T follicular helper cell (primary cell): Measurements from ENCODE around the gene CMC4.
A peak's percentile ranks its signal among the peaks of the same experiment; 100 is the strongest.

Experiments used
- DNase-seq: peaks from one replicate; pipeline ENCODE4 v3.0.0-alpha.2; 2020; ENCODE audit warnings: low read depth

The CMC4 gene

DNA sequence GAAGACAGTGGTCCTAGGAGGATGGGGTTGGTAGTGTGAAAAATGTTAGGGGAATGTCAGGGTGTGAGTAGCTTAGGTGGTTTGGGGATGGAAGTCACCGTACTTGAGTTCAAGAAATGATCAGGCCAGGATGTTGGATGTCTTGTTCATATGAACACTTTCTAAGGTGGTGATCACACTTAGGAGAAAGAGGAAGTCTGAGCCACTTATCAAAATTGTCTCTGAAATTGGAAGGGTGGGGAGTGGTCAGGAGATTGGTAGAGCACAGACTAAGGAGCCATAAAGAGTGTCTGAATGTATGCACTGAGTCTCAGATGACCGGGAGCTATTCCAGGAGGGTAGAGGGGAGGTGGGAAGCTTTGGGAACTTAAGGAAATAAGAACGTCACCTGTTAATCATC, 17.3 kb downstream of the CMC4 start:
- DNase-seq = no peak

DNA sequence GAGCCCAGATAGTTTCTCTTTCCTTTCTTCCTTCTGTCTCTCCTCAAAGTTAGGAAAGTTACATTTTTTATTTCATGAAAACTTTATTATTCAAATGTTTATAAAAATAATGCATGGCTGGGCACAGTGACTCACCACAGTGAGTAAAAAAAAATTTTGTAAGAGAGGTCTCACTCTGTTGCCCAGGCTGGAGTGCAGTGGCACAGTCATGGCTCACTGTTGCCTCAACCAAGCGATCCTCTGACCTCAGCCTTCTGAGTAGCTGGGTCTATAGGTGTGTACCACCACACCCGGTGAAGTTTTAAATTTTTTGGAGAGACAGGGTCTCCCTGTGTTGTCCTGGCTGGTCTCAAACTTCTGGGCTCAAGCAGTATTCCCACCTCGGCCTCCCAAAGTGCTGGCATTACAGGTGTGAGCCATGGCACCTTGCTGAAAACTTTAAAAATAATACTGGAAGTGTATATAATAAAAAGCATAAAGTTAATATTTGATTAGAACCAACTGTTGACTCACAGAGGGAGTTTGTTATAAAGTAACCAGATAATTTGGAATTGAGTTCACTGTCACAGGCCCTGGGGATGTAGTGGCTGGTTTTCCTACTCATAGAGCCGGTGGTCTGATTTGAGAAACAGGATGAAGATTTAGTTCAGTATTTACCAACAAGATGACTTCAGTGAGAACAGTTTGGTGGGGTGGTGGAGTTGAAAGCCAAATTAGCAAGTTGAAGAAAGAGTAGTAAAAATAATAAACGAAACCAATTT, 18.0 kb downstream of the CMC4 start:
- no peak for DNase-seq

DNA sequence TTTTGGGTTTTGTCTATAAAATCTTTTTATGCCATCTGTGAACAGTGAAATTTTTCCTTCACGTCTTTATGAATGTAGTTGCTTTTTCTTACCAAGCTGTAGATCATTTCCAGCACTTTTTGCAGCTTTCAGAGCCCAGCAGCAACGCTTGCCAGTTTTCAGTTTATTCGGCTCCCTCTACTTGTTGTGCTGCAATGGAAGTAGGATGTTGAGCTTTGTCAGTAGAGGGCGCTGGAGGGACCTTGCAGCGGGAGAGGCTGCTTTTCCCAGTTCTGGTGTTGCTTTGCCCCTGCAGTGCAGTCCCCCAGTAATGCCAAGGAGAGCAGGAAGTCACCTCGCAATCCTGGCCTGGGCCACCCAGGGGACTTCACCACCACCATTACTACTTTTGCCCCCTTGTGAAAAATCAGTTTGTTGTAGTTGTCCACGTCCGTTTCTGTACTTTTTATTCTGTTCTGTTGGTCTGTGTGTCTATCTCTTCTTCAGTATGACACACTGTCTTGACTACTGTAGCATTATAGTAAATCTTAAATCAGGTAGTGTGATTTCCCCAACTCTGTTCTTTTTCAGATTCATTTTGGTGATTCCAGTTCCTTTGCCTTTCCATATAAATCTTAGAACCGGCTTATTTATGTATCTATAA, 21.8 kb downstream of the CMC4 start:
- DNase-seq = peak; percentile 31

DNA sequence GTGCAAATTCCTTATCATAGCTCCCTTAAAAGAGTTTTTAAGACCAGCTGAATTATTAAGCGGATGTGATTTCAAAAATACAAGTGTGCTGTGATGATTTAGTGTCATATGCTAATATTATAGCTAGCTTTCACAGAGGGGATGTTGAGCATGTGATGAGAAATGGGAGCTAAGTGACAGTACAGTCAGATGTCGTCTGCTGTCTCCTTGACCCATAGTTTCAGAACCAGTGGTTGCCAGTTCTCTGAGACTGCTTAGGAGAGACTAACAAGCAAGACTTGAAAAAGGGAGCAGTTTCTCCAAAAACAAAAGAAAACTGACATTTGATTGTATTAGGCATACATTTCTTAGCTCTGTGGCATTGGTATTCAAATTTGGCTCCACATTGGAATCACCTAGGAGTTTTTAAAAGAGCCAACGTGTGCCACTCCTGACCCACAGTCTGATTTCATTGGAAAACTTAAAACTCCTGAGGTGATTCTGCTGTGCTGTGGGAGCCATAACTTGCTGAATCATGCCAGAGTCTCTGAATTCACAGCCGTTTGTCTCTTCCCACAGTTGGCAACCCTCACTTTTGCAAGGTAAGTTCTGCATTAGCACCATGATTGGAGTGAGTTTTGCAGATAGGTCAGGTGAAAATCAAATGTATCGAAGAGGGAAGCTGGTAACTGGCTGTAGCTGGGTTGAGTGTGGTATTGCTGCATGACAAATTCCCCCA, 24.0 kb downstream of the CMC4 start:
- DNase-seq = no peak

DNA sequence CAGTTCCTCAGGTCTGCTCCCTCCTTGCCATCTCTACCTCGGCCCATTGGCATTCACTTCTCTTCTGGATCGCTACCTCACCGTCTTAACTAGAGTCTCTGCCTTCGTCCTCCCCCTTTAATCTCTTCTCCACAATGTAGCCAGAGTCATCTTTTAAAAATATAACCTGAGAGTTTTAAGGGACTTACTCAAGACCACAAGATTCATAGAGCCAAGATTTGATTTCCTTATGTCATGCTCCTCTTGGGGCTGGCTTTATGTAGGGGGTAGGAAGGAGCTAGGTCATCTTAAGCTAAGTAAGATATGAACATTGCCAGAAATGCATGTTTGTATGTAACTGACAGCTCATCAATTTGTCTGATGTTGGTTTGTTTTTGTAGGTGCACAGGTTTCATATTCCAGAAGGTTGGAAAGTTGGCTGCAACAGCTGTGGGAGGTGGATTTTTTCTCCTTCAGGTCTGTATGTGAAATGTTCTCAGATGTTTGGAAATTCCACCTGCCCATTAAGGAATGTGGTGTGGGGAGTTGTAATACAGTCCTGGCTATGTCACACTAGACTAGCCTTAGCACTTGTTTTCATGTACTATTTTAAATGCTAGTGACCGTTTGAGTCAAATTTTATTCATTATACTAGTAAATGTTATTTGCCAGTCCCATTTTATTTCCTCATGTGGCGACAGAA, 24.7 kb downstream of the CMC4 start:
- DNase-seq = no peak

DNA sequence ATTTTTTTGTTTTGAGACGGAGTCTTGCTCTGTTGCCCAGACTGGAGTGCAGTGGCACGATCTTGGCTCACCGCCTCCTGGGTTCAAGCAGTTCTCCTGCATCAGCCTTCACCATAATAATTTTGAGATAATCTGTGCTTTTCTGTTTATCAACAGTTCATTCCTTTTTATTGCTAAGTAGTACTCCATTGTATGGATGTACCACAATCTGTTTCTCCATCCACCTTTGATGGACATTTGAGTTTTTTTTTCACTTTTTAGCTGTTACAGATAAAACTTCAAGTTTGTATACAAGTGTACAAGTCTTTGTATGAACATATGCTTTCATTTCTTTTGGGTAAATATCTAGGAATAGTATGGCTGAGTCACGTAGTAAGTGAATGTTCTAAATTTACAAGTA, 35.2 kb downstream of the CMC4 start:
- no peak for DNase-seq

DNA sequence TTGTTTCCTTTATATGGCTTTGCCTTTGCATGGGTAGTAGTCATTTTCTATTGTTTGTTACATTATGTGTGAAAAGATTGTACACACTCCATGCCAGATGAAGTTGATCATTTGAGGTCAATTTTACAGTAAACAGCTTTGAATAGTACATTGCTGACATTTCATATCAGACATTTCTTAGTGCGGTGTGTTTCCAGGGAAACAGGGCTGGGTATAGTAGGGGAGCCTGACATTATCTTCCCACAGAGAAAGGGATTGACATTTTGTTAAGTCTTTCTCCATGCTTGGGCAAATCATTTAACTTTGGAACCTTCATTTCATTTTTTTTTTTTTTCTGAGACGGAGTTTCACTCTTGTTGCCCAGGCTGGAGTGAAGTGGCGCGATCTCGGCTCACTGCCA, 39.3 kb downstream of the CMC4 start:
- DNase-seq = no peak

DNA sequence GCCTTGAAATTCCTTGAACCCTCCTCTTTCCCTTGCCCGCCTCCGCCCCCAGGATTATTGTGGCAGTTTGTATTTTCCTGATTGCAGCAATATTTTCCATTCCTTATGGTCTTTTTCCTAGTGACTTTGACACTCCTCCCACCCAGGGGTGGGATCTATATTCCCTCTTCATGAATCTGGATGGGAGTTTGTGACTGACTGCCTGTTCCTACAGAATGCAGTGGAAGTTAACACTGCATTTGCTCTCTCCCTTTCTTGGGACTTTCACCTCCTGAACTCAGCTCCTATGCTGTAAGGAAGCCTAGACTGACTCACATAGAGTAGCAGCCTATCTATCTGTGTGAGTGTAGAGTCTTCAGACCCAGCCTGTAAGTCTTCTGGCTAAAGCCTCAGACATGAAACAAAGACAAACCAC, 42.1 kb downstream of the CMC4 start:
- no peak for DNase-seq

DNA sequence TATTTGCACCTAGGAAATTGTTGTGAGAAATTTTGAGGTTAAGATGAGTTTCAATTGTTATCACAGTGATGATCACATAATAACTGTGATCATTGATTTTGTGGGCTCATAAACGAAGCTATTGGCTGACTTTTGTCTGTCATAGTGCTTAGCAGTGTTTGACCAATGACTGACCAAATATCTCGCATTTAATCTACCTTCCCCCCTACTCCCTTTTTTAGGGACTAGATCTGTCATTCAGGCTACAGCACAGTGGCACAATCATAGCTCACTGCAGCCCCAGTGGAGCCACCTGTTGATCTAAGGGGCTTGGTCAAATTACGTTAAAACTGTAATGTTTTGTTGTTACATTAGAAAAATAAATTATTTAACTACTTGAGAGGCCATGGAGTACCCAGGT, 42.8 kb downstream of the CMC4 start:
- DNase-seq = no peak

DNA sequence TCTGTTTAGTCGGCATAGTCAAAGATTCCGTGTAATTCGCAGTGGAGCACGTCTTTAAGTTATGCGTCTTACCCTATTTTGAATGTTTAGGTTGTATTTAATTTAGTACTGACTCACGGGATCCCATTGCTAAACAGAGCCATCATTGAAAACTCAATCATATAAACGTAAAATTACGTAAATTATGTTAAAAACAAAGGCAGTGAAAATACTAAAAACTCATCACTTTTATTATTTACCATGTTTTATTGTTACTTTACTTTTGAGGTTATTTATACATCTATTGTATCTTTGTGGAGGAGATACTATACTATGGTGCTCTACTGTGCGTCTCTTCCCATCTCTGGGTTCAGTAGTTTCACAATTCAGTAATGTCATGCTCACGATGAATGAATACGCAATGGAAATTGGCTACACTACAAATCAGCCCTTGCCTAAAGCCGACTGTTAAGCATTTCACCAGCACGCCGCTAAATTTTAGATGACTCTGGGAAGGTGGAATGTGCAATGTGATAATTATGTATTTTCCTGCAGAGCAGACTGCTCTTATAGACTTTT, 43.3 kb downstream of the CMC4 start:
- no peak for DNase-seq

DNA sequence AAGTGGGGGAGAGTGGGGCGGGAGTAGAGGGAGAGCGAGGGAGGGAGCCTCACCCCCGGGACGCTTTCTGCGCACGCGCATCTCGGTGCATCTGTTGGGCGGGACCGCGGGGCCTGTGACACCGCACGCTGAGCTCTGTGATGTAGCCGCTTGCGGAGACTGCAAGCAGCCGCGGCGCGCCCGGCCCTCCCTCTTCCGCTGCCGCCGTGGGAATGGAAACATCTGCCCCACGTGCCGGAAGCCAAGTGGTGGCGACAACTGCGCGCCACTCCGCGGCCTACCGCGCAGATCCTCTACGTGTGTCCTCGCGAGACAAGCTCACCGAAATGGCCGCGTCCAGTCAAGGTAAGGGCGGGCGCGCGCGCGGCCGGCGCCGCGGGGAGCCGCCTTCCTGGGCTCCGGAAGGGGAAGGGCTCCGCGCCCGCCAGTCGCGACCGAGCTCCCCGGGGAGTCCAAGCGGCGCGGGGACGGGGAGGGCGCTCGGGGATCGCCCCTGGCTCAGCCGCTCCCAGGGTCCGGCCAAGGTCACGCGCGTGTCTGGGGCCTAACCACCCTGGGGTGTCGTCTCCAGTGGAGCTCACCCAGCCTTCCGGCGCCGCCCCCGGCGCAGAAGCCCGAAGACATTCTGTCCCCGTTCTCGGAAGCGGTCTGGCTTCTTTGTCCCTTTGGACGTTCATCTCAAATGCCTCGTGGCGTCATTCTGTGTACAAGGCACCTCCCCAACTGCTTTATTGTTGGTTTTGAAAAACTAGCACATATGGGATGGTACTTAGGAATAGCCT, 44.0 kb downstream of the CMC4 start, which contains the start of gene FUNDC2:
FUNDC2 (plus strand) TSS at position 118 of the 782 bp plus-strand sequence; CDS start at position 213, 95 bp downstream.
- peak; percentile 90 for DNase-seq

DNA sequence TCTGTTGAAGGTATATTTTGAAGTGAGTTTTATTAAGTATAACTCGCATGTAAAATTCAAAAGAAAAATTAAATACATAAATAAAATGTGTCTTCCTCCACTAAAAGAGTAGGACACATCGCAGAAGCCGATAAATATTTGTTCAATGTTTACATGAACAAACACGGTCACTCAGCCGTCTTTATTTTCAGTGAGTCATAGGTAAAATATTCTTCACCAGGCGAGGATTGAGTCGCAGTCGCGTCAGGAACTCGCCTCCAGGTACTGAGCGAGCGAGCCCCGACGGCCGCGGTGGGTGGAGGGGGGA, 44.6 kb downstream of the CMC4 start:
- DNase-seq = no peak

DNA sequence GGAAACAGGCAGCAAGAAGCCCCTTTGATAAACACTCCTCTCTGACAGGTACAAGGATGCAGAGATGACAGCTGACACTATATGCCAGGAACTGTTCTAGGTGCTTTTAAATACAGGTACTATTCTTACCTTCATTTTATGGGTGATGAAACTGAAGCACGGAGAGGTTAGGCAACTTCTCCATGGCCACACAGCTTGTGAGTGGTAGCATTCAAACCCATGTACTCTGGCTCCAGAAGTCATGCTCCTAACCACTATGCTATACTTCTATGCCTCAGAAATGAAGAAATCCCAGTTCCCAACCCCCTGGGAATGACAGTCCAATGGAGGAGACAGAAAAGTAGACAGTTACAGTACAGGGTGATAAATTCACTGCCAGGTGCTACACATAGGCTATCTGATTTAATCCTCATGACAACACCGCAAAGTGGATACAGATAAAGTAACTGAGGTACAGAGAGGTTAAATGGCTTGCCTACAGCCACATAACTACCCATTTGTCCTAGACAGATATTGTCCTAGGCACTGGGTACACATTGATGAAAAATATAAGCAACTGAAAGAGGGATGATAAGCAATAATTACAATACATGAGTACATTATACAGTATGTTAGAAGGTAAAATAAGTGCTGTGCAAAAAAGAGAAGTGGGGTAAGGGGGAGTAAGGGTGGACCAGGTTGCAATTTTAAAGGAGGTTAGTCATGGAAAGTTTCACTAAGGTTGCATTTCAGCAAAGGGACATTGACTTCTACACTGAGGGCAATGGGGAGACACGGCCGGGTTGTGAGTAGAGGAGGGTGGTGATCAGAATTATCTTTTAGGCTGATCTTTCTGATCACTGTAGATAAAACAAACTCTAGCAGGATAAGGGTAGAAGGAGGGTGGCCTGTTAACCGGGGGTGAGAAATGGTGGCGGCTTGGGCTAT, 46.8 kb downstream of the CMC4 start:
- no peak for DNase-seq

DNA sequence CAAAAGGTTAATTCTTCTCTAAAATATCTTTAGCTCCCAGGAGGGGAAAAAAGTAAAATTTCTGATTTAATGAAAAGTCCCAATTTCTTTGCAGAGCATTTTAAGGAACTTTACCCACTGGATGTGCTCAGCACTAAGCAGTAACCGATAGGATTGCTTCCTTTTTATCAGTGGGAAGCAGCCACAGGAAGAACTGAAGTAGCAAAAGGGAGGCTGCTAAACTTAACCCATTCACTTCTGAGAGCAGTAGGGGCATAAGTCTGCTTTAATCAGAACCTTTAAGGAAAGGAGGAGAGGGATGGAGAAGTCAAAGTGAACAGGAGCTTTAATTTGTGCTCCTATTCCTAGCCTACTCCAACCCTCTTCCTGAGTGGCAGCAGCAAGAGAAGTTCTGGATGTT, 48.4 kb downstream of the CMC4 start, which contains the start of gene F8:
F8 (minus strand) TSS at position 139 of the 400 bp plus-strand sequence. CDS start 171 bp downstream, outside the sequence.
- no peak for DNase-seq

DNA sequence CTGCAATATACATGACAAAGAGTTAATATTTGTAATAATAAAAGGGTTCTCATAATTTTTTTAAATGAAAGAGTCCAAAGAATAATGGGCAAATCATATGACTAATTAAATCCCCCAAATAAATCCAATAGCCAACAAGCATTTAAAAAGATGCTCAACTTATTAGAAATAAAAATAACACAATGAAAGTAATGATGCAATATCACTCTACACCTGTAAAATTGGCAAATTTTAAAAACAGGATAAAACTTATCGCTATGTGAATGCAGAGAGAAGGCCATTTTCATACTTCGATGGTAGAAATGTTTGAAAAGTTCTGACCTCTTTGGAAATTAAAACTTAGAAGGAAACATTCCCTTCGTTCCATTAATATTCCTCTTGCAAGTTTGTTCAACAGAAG, 50.3 kb downstream of the CMC4 start:
- DNase-seq = no peak
